Stimulated activated CD4-positive, alpha-beta T cell treated with anti-CD3 and anti-CD28 coated beads, Interleukin-4, amount 100 ng/mL, for 4 hours (primary cell): ENCODE measurements around the gene PPM1H.

ENCODE experiments used
- DNase-seq, 2 experiments: peaks; one replicate each; pipeline ENCODE4 v3.0.0-alpha.2; 2020

The PPM1H gene

DNA sequence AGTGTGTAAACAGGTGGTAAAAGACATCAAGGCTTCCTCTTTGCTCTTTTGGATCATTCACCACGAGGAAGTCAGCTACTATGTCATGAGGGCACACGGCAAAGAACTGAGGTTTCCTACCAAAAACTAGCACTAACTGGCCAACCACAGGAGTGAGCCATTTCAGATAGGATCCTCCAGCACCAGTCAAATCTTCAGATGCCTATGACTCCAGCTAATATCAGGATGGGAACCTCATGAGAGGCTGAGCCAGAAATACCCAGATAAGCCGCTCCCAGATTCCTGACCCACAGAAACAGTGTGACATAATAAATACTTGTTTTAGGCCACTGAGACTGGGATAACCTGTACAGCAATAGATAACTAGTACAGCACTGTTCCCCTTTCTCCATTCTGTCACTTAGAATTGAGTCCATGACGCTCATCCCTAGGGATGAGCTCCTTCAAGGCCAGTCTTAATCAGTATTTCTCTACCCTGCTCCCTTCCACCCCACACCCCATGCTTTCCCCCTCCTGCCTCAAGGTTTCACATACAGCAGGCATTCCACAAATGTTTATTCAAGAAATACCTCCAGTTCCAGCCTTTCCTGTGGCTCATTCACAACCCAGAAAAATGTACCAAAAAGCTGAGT lies 68.4 kb downstream of the PPM1H start:
- DNase-seq: no peak

DNA sequence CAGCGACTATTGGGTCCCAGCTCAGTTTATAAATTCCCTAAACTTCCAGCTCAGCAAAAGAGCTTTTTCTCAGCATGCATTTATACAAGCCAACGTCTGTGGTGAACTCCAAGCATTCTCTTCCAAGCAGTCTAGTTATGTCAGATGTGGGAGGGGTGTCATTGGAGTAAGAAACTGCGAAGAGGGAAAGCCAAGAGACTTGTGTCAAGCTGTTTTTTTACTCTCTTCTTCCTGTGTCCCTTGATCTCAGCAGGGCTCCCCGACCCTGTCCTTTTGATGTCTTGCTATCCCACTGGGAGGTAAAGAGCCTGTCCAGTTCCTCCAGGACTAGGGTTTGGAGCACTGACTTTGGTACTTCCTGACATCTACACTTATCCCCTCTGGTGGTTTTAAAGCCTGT lies 69.0 kb downstream of the PPM1H start:
- DNase-seq: no peak

DNA sequence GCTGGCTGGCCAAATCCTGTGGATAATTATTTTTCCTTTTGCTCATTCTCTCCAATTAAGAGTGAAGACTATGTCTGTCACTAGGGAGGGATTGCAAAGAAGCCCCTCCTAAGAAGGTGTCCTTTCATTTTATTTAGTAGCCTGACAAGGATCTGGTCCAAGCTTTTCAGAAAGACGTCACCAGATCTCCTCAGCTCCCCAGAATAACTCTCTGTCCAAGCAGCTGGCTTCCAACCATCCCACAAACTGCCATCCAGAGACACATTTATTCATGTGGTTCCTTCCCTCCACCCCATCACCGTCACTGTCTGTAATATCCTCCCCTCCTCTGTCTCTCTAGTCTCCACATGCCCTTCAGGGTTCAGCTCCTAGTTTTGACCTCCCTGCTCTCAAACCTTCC lies 69.9 kb downstream of the PPM1H start:
- DNase-seq: no peak

- DNase-seq: no peak
These were observed 72.6 kb downstream of the PPM1H start for GRCh38 chr12:62862259-62862881.

DNA sequence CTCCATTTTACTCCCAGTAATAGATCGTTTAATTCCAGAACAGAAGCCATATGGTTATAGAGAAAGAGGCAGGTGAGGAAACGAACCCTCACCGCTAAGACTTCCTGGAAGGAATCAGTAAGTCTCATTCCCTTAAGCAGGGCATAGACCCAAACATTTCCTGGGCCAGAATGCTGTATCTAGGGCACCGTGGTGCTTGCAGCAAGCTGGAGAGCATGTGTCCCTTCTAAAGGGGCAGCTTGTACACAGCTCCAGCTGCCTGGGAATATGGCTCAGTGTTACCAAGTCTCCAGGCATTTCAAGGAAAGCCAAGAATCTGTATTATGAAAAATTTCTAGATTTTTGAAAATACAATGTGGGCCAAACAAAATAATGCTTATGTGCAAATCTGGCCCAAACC lies 73.4 kb downstream of the PPM1H start:
- DNase-seq: no peak

DNA sequence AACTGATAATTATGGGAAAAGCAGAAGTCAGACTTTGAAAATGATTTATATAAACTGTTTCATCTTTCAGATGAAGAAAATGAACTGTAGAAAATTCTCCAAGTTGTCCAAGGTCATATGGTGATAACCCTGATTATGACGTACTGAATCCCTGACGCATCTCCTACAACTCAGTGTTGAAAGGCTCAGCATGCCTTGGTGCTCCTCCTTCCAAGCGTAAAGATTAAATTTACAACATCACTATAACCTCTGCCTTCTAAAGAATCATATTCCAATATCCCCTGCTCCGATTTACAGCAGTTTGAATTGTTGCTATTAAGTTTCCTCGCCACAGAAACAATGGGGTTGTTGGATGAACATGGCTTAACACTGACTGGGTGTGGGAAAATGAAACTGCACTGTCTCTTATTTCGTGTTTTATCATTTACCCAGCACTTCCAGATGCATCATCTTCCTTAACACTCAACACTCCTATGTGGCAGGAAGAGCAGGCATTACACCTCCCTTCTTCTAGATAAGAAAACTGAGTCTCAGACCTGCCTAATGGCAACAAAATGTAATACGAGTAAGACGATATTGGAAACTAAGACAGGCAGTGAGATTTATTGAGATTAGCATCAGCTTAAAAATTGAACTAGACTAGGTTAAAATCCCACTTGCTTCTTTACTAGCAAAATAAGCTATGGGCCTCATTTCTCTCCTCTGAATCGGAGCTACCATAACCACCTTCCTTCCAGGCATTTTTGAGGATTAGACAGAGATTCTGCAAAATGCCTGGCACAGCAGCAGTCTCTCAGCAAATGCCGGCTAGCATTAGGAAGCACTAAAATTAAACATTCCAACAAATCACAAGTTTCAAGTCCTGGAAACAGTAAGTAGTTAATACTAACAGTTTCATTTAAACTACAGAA lies 74.2 kb downstream of the PPM1H start:
- no peak for DNase-seq

DNA sequence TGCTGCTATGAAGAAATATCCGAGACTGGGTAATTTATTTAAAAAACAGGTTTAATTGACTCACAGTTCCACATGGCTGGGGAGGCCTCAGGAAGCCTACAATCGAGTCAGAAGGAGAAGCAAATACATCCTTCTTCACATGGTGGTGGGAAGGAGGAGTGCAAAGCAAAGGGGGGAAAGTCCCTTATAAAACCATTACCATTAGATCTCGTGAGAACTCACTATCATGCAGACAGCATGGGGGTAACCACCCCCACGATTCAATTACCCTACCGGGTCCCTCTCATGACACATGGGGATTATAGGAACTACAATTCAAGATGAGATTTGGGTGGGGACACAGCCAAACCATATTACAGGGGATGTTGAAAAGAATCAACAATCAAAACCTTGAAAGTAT lies 74.9 kb downstream of the PPM1H start:
- DNase-seq: no peak

DNA sequence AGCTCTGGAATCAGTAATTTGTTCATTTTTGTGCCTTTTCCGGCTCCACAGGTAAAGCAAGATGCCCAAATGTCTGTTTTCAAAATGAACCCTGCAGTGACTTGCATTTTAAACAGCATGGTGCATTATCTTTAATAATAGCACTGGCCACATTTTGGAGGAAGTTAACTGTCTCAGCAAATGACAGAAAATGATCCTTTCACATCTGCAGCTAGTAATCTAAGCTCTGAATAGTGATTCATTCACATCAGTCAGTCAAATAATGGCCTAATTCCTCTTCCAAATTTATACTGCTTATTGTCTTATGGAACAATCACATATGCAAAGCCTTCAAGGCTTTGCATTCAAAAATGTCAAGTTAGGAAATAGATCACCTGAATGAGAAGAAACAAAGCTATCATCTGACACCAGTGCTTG lies 75.6 kb downstream of the PPM1H start:
- DNase-seq: no peak

GRCh38 chr12:62856454-62856853 lies 78.5 kb downstream of the PPM1H start:
- DNase-seq: no peak

DNA sequence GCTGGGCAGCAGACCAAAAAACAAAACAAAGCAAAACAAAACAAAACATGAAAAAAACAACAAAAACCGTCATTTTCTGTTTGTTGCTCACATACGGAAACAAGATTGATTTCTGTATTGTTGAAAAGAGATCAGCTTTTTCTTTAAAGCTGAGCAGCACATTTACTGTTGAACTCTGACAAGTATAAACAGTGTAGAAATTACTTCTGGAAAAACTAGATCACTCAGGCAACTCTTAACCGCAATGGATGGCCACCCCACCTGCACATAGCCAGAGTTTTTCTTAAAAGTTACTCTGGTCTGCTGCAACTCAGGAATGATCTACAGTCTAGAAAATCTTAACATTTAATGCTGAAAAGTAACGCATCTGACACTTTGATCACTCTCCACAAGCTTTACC lies 80.9 kb downstream of the PPM1H start:
- DNase-seq: no peak

GRCh38 chr12:62849398-62849797 lies 85.6 kb downstream of the PPM1H start:
- no peak for DNase-seq

- no peak for DNase-seq
These were observed 86.5 kb downstream of the PPM1H start for GRCh38 chr12:62848418-62848817.

DNA sequence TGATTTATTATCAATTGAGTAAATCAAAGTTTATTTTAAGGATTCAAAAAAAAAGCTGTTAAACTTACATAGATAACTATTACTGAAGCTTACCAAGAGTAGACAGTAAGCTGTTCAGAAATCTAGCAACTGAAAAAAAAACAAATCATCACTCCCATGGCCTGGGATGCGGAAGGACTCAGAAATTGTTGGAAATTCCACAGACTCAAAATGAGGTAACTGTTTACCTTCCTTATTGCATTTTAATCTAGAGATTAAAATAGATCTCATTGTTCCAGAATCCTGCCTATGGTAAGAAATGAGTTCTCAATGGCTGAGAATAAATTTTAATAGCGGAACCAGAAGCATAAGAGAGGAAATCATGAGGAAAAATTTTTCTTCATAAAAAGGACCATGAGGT lies 87.2 kb downstream of the PPM1H start:
- DNase-seq: no peak

DNA sequence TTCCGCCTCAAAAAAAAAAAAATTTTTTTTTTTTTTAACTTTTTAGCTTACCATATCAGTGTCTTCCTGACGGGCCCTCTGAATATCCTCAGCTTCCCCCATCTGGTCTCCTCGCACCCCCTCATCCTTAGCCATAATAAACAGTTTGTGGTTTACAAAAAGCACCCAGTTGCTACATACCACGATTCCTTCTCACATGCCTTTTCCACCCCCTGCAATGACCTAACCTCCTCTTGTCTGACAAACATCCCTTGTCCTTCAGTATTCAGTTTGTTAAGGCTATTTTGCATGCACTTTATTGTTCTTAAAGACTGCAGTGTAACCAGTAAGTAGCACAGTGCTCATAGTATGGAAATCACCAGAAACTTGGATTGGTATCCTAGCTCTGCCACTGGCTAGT lies 88.5 kb downstream of the PPM1H start:
- no peak for DNase-seq

GRCh38 chr12:62844915-62845314 lies 90.0 kb downstream of the PPM1H start:
- no peak for DNase-seq

GRCh38 chr12:62843716-62844115 lies 91.2 kb downstream of the PPM1H start:
- no peak for DNase-seq

GRCh38 chr12:62841846-62842245 lies 93.1 kb downstream of the PPM1H start:
- DNase-seq: no peak

- DNase-seq: no peak
These were observed 94.1 kb downstream of the PPM1H start for GRCh38 chr12:62840806-62841205.

- no peak for DNase-seq
These were observed 94.9 kb downstream of the PPM1H start for GRCh38 chr12:62839869-62840660.

GRCh38 chr12:62834971-62835547 lies 99.9 kb downstream of the PPM1H start:
- DNase-seq: no peak

- no peak for DNase-seq
These were observed 100.5 kb downstream of the PPM1H start for GRCh38 chr12:62834406-62834805.

DNA sequence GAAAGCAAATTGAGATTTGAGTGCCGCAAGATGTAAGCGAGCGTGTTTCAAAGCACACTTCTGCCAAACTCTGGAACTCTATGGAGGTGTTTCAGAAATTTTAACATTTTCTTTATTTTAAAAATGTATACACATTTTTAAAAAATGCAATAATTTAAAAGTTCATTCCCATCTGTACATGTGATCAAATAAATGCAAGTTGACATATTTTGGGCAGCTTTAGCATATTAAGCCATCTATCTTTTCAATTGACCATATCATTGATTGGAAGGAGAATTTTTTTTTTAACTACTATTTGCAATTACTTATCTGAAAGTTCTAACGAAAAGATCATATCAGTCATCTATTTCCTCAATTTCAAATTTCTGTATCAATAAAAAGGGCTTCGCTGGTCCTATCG lies 101.3 kb downstream of the PPM1H start:
- no peak for DNase-seq

DNA sequence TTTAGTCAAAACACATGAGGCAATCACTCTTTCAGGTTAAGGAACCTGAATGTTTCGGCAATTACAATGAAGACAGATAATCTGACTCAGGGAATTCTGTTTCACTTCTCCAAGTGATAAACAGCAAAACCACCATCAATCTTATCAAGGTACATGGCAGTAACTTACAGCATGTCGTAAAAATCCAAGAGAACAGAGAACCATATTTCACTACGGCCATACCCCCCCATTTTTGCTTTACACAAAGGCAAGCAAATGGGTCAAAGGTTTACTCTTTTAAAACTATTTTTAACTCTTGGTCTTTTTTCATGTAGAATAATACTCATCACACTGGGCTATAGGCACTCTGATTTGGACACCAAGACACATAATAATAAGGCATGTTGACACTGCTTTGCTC lies 102.4 kb downstream of the PPM1H start:
- no peak for DNase-seq
